ENCODE results near the gene CTNNA3. TPM values are rescaled to one million over a fixed set of nuclear protein-coding genes. Genes with fewer than 3 reads are reported as not detected.

The CTNNA3 gene
- polyA plus RNA-seq, 1 donor from 2014 or later: 0.14 TPM

- TF ChIP-seq CTCF (IDR thresholded peaks at IDR 0.05; ENCODE audit: poor library complexity, severe bottlenecking): no peak
- no peak for TF ChIP-seq POLR2AphosphoS5 (IDR thresholded peaks at IDR 0.05)
- TF ChIP-seq REST (IDR thresholded peaks at IDR 0.05; ENCODE audit: borderline replicate concordance): no peak
- no peak for TF ChIP-seq MXI1 (conservative IDR thresholded peaks at IDR 0.05; ENCODE audit: poor library complexity, severe bottlenecking)
- Histone ChIP-seq H3K79me2 (replicated peaks; ENCODE audit: insufficient read depth, low read length) (no peaks in the 10 kb centered on the region), H3K4me3 (ENCODE audit: low read length) (no peak overlapping the region), H3K36me3 (ENCODE audit: insufficient read depth, low read length) (no peaks in the 10 kb centered on the region), H4K20me1 (ENCODE audit: insufficient read depth) (no peaks in the 10 kb centered on the region), H3K27ac (ENCODE audit: low read length) (no peak overlapping the region), H3K9me2 (ENCODE audit: insufficient read depth, low read length) (no peaks in the 10 kb centered on the region), H3K9me3 (ENCODE audit: low read length) (no peaks in the 10 kb centered on the region), H3K9ac (ENCODE audit: low read length) (no peak overlapping the region), H3F3A (ENCODE audit: insufficient read depth, low read length, poor library complexity, severe bottlenecking) (no peaks in the 10 kb centered on the region), H2AFZ (ENCODE audit: low read depth, low read length) (no peak overlapping the region), H3K4me2 (ENCODE audit: low read length) (no peak overlapping the region), H3K27me3 (ENCODE audit: insufficient read depth, low read depth, low read length) (no peaks in the 10 kb centered on the region)
These were observed 436.6 kb downstream of the CTNNA3 start for GRCh38 chr10:67259319-67259929.

GRCh38 chr10:67257427-67258144 lies 438.4 kb downstream of the CTNNA3 start:
- Histone ChIP-seq H3K79me2 (replicated peaks; ENCODE audit: insufficient read depth, low read length) (no peaks in the 10 kb centered on the region), H3K9me2 (ENCODE audit: insufficient read depth, low read length) (no peaks in the 10 kb centered on the region), H3K27ac (ENCODE audit: low read length) (no peak overlapping the region), H3K27me3 (ENCODE audit: insufficient read depth, low read depth, low read length) (no peaks in the 10 kb centered on the region), H3K9me3 (ENCODE audit: low read length) (no peaks in the 10 kb centered on the region), H4K20me1 (ENCODE audit: insufficient read depth) (no peaks in the 10 kb centered on the region), H2AFZ (ENCODE audit: low read depth, low read length) (no peak overlapping the region), H3K36me3 (ENCODE audit: insufficient read depth, low read length) (no peaks in the 10 kb centered on the region), H3K9ac (ENCODE audit: low read length) (no peak overlapping the region), H3K4me2 (ENCODE audit: low read length) (no peak overlapping the region), H3F3A (ENCODE audit: insufficient read depth, low read length, poor library complexity, severe bottlenecking) (no peaks in the 10 kb centered on the region), H3K4me3 (ENCODE audit: low read length) (no peak overlapping the region)
- no peak for TF ChIP-seq MXI1 (conservative IDR thresholded peaks at IDR 0.05; ENCODE audit: poor library complexity, severe bottlenecking)
- no peak for TF ChIP-seq REST (IDR thresholded peaks at IDR 0.05; ENCODE audit: borderline replicate concordance)
- TF ChIP-seq CTCF (IDR thresholded peaks at IDR 0.05; ENCODE audit: poor library complexity, severe bottlenecking): no peak
- TF ChIP-seq RAD21 (conservative IDR thresholded peaks at IDR 0.05): no peak
- no peak for TF ChIP-seq POLR2AphosphoS5 (IDR thresholded peaks at IDR 0.05)
- no peak for TF ChIP-seq EP300 (conservative IDR thresholded peaks at IDR 0.05; ENCODE audit: poor library complexity, severe bottlenecking)
- no peak for TF ChIP-seq TAF1 (IDR thresholded peaks at IDR 0.05; ENCODE audit: low read depth)
- no peak for TF ChIP-seq EZH2 (IDR thresholded peaks at IDR 0.05; ENCODE audit: borderline replicate concordance, insufficient read depth, low read length, poor library complexity, severe bottlenecking)
- no peak for TF ChIP-seq SMC3 (conservative IDR thresholded peaks at IDR 0.05; ENCODE audit: poor library complexity)
